Endodermal cell (in vitro differentiated cells): ENCODE measurements around the gene NID2. TPM values are rescaled to one million over a fixed set of nuclear protein-coding genes. Genes with fewer than 3 reads are reported as not detected.

Source experiments
- DNase-seq: peaks from one replicate; pipeline ENCODE4 v3.0.0-alpha.2; 2017
- H3K27ac ChIP-seq: 2 replicates; pipeline ENCODE4 v1.5.1; 2013; ENCODE audit warnings: mild to moderate bottlenecking, low read depth, low read length, moderate library complexity
- H3K27me3 ChIP-seq: 2 replicates; pipeline ENCODE4 v1.6.1; 2013; ENCODE audit warnings: mild to moderate bottlenecking, low read length, moderate library complexity; ENCODE audit not compliant: insufficient read depth, control insufficient read depth, poor library complexity, severe bottlenecking
- H3K36me3 ChIP-seq: 2 replicates; pipeline ENCODE4 v1.7.0; 2013; ENCODE audit warnings: mild to moderate bottlenecking, low read length, moderate library complexity; ENCODE audit not compliant: control insufficient read depth, insufficient read depth
- H3K4me1 ChIP-seq: one replicate; pipeline ENCODE4 v1.7.0; 2013; ENCODE audit warnings: low read length; ENCODE audit not compliant: control insufficient read depth, insufficient read depth
- H3K4me3 ChIP-seq: 2 replicates; pipeline ENCODE4 v1.5.1; 2013; ENCODE audit warnings: mild to moderate bottlenecking, low read length, moderate library complexity
- H3K9ac ChIP-seq: 2 replicates; pipeline ENCODE4 v1.6.1; 2013; ENCODE audit warnings: mild to moderate bottlenecking, low read length, moderate library complexity; ENCODE audit not compliant: poor library complexity, severe bottlenecking; ENCODE audit errors: extremely low read depth
- H3K9me3 ChIP-seq: 2 replicates; pipeline ENCODE4 v1.6.1; 2013; ENCODE audit warnings: mild to moderate bottlenecking, low read length, moderate library complexity; ENCODE audit not compliant: control insufficient read depth
- H3K27ac Mint-ChIP-seq: 2 replicates; pipeline ENCODE4 v1.8.0; 2020; ENCODE audit warnings: mixed read lengths
- H3K27me3 Mint-ChIP-seq: 2 replicates; pipeline ENCODE4 v1.8.0; 2021; ENCODE audit warnings: mild to moderate bottlenecking, mixed read lengths; ENCODE audit not compliant: insufficient read depth
- H3K36me3 Mint-ChIP-seq: 2 replicates; pipeline ENCODE4 v1.8.0; 2020; ENCODE audit warnings: low read depth, mixed read lengths
- H3K4me1 Mint-ChIP-seq: 2 replicates; pipeline ENCODE4 v1.8.0; 2020; ENCODE audit warnings: mixed read lengths
- H3K4me3 Mint-ChIP-seq: 2 replicates; pipeline ENCODE4 v1.8.0; 2020; ENCODE audit warnings: mild to moderate bottlenecking, moderate library complexity, mixed read lengths
- H3K9me3 Mint-ChIP-seq: 2 replicates; pipeline ENCODE4 v1.8.0; 2020; ENCODE audit warnings: mild to moderate bottlenecking, mixed read lengths
- CTCF ChIP-seq: fragments of 200-600 bp; sonication (generic); conservative IDR thresholded peaks from 2 replicates; pipeline ENCODE4 v1.5.0; 2021; ENCODE audit warnings: antibody characterized with exemption, mild to moderate bottlenecking
- WGBS, 2 experiments: methylation state at CpG; one replicate each; pipeline versions ENCODE4 v1.1.5 to v1.1.7; 2013; ENCODE audit warnings: missing lambda C conversion rate in 2 of 2, mixed read lengths in 1 of 2; ENCODE audit not compliant: insufficient coverage in 1 of 2, insufficient read length in 1 of 2; 5-methylcytosine and 5-hydroxymethylcytosine counted together
- total RNA-seq, 2 donors: library from RNA; stranded (reverse); fragmentation: NEBNext Ultra II Directional in 1 of 2; extraction: Animal tissue kit (Norgen Biotek cat#: 25700) in 1 of 2; gene quantifications; 2 replicates in 1 of 2; 3 replicates in 1 of 2; pipeline ENCODE4 v1.2.1, GENCODE V29; 2021

The NID2 gene
- total RNA-seq, 2 donors from 2014 or later = 1.7 to 2.9 TPM

- WGBS, 2 experiments = 88 to 93% methylated on average over 2 to 3 of the region's 3 CpGs
- Mint-ChIP-seq H3K4me3 (no peak overlapping the region), H3K36me3 (no peaks in the 10 kb centered on the region), H3K27ac (no peak overlapping the region), H3K27me3 (no peaks in the 10 kb centered on the region), H3K9me3 (no peaks in the 10 kb centered on the region), H3K4me1 (peaks cover 6% of the 10 kb centered on the region)
- Histone ChIP-seq H3K9me3 (no peaks in the 10 kb centered on the region), H3K27ac (no peak overlapping the region), H3K4me1 (no peaks in the 10 kb centered on the region), H3K27me3 (no peaks in the 10 kb centered on the region), H3K9ac (no peak overlapping the region), H3K36me3 (no peaks in the 10 kb centered on the region), H3K4me3 (no peak overlapping the region)
- no peak for DNase-seq
- no peak for TF ChIP-seq CTCF
Measured at GRCh38 chr14:52031781-52032180, 37.1 kb downstream of the NID2 start.

- no peaks in the 10 kb centered on the region for H3K27me3 Mint-ChIP-seq
- Histone ChIP-seq H3K36me3 (no peaks in the 10 kb centered on the region), H3K9me3 (peaks cover under 1% of the 10 kb centered on the region), H3K4me1 (no peaks in the 10 kb centered on the region), H3K9ac (no peak overlapping the region), H3K4me3 (no peak overlapping the region), H3K27ac (no peak overlapping the region), H3K27me3 (no peaks in the 10 kb centered on the region)
- H3K9me3 Mint-ChIP-seq = no peaks in the 10 kb centered on the region
- H3K27ac Mint-ChIP-seq = no peak overlapping the region
- no peak overlapping the region for H3K4me3 Mint-ChIP-seq
- H3K36me3 Mint-ChIP-seq = no peaks in the 10 kb centered on the region
- peaks cover 17% of the 10 kb centered on the region for H3K4me1 Mint-ChIP-seq
- 95% methylated on average over 1 of the region's 1 CpG; no CpG with 5 or more reads in 1 of the 2 experiments for WGBS, 2 experiments
- no peak for DNase-seq
- TF ChIP-seq CTCF = no peak
Measured at GRCh38 chr14:52029881-52030280, 39.0 kb downstream of the NID2 start.

GRCh38 chr14:52026901-52027300, 42.0 kb downstream of the NID2 start:
- Mint-ChIP-seq H3K4me3 (no peak overlapping the region), H3K9me3 (peaks cover 7% of the 10 kb centered on the region), H3K4me1 (peaks cover 23% of the 10 kb centered on the region), H3K27me3 (no peaks in the 10 kb centered on the region), H3K27ac (no peak overlapping the region), H3K36me3 (no peaks in the 10 kb centered on the region)
- Histone ChIP-seq H3K27ac (no peak overlapping the region), H3K4me3 (no peak overlapping the region), H3K9me3 (peaks cover 15% of the 10 kb centered on the region), H3K4me1 (no peaks in the 10 kb centered on the region), H3K36me3 (no peaks in the 10 kb centered on the region), H3K9ac (no peak overlapping the region), H3K27me3 (no peaks in the 10 kb centered on the region)
- DNase-seq = no peak
- TF ChIP-seq CTCF = no peak
- WGBS, 2 experiments = 93 to 94% methylated on average over 8 to 10 of the region's 10 CpGs
